Retina (tissue), 1 donor: ENCODE data around the gene FBXO17.
A peak's percentile ranks its signal among the peaks of the same experiment; 100 is the strongest.
"Not testable (repeated sequence)": the region's sequence is repeated elsewhere in the genome, so short reads cannot be mapped to it uniquely, and the experiment has no call there.

Source experiments
- DNase-seq: peaks from one replicate; pipeline ENCODE4 v3.0.0-alpha.2; 2016

Gene FBXO17, protein sequence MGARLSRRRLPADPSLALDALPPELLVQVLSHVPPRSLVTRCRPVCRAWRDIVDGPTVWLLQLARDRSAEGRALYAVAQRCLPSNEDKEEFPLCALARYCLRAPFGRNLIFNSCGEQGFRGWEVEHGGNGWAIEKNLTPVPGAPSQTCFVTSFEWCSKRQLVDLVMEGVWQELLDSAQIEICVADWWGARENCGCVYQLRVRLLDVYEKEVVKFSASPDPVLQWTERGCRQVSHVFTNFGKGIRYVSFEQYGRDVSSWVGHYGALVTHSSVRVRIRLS

DNA sequence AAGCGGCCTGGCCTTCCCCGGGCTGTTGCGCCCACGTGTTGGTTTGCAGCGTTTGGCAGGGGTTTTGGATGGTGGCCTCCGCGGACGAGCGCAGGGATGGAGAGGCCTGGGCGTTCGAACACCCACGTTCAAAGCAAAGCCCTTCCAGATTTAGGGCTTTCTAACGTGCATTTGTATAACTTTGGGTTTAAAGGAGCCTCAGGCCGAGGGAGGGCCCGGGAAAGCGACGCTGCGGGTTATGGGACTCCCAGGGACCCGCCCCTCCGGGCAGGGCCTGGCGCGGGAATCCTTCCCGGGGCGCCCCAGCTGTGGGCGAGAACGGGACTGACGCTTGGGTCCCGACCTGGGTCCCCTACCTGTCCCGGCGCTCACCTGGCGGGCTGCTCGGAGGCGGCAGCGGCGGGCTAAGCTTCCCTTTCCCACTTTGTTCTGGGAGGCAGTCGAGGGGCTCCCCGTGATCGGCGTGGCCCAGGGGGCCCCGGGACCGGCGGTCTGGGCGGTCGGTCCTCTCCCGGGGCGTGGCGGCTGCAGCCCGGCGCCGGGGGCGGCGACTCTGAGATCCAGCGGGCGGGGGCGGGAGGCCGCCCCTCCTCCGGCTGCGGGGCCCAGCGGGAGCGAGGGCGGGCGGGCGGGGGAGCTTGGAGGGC lies at the start of gene FBXO17:
FBXO17 (minus strand) TSS at position 529 of the 647 bp plus-strand sequence. CDS start 25,423 bp downstream, outside the sequence.
- DNase-seq = peak; percentile 79

DNA sequence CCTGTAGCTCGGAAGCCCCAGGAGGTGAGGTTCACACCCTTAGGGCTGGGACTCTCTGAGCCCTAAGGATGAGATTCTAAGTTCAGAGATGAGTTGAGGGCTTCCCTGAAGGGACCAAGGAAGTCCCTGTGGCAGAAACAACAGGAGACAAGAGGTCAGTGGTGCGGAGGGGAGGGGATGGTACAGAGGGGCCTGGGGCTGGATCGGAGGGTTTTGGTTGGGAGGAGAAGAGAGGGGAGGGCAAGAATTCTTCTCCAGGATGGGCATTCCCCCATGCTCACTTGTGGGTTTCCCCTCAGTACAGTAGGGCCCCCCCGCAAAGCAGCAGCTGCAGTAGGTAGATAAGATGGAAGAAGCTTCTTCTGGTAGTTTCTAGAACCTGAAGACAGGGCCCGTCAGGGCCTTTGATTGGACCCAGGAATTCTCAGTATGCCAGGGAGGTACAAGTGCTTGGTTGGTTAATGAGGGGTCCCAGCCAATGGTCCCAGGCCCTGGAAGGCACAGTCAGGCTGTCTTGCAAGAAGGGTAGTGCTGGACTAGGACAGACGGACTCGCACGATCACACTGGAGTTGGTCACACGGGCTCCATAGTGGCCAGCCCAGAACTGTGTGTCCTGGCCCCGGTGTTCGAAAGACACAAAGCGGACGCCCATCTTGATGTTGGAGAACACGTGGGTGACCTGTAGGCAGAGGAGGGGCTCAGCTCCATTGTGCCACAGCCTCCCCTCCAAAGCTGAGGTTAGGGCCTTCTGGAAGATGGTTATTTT lies 49.5 kb upstream of the FBXO17 start:
- no peak for DNase-seq

DNA sequence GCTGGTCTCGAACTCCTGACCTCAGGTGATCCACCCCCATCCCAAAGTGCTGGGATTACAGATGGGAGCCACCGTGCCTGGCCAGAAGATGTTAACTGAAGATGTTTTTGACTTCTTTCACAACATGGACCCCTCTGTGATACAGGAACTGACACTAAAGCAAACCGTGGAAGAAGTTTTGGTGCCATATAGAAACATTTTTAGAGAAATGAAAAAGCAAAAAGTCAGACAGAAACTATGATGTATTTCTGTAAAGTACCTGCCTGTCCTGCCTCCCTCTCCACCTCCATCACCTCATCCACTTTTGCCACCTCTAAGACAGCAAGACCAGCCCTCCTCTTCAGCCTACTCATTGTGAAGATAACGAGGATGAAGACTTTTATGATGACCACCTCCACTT lies 45.5 kb upstream of the FBXO17 start:
- no peak for DNase-seq

DNA sequence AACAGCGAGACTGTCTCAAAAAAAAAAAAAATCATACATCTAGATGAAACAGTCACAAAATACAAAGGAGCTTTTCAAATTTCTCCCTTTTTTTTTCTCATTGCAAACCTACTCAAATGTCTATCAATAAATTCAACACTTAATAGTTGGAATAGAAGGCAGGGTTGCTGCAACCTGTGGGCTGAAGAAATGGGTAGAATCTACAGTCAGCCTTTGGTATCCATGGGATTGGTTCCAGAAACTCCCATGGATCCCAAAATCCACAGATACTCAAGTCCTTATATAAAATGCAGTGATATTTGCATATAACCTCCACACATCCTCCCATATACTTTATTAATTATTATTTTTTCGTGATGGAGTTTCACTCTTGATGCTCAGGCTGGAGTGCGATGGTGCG lies 42.1 kb upstream of the FBXO17 start:
- no peak for DNase-seq

DNA sequence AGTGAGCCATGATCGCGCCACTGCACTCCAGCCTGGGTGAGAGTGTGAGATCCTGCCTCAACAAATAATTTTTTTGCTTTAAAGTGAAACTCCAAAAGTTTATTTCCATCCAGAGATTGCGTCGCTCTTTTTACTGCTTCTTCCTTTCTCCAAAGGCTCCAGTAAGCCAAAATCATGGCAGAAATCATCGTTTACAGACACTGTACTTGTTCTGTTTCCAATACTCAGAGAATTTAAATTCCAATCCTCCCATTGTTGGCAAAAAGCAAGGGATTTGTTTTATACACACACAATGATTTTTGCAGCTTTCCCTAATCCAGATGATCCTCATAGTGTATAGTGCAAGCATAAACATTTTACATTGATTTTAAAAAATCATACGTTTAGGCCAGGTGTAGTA lies 41.5 kb upstream of the FBXO17 start:
- DNase-seq = no peak

DNA sequence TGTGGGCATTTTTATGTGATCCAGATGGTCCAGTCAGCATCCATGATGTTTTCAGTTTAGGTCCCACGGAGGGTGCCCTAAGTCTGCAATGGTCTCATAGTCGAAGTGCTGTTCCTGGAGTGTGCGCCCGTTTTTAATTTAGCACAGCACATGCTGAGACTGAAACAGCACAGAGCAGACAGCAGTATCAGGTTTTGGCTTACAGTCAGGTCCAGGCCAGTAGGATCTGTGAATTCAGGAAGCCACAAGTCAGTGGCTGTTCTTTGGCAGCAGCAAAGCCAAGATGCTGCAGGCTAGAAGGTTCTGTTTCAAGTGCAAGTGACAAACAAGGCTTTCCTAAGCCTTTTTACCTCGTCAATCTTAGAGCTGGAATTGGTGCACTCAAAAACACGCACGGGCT lies 38.5 kb upstream of the FBXO17 start:
- no peak for DNase-seq

DNA sequence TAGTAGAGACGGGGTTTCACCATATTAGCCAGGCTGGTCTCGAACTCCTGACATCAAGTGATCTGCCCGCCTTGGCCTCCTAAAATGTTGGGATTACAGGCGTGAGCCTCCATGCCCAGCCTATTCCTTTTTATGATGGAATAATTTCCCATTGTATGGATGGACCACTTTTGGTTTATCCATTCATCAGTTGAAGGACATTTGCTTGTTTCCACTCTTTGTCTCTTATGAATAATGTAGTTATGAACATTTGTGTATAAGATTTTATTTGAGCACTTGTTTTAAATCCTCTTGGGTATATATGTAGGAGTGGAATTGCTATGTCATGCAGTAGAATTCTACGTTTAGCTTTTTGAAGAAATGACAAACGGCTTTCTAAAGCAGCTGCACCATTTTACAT lies 33.5 kb upstream of the FBXO17 start:
- DNase-seq = no peak

DNA sequence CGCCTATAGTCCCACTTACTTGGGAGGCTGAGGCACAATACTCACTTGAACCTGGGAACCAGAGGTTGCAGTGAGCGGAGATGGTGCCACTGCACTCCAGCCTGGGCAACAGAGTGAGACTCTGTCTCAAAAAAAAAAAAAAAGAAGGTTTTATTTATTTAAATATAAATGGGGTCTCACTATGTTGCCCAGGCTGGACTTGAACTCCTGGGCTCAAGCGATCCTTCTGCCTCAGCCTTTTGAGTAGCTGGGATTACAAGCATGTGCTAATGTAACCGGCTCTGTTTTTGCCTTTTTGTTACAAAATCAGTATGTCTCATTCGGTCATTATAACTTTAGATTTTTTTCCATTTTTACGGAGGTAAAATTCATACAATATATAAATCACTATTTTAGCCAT lies 32.6 kb upstream of the FBXO17 start:
- no peak for DNase-seq

DNA sequence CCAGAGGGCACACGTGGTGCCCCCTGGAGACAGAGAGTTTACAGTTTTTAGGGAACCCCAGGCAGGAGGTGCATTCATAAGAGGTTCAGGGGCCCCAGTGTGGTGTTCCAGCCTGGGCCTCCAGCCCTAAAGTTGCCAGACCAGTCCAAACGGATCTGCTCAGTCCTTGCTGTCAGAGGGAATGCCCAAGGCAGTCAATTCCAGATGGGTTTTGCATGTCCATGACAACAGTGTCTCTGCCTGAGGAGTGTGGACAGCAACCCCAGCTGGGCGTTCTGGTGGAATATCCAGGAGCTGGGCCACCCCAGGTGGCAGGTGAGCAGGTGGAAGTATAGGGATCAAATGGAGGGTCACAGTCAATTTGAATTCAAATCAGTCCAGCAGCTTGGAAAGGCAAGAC lies 31.6 kb upstream of the FBXO17 start:
- DNase-seq = no peak

DNA sequence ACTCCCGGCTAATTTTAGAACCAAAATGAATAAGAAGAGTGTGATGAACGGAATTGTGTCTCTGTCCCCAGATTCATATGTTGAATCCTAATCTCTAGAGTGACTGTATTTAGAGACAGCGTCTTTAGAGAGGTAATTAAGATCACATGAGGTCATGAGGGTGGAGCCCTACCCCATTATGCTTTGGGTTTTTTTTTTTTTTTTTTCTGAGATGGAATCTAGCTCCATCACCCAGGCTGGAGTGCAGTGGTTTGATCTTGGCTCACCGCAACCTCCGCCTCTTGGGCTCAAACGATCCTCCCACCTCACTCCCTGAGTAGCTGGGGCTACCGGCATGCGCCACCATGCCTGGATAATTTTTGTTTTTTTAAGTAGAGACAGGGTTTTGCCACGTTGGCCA lies 28.9 kb upstream of the FBXO17 start:
- DNase-seq = no peak

DNA sequence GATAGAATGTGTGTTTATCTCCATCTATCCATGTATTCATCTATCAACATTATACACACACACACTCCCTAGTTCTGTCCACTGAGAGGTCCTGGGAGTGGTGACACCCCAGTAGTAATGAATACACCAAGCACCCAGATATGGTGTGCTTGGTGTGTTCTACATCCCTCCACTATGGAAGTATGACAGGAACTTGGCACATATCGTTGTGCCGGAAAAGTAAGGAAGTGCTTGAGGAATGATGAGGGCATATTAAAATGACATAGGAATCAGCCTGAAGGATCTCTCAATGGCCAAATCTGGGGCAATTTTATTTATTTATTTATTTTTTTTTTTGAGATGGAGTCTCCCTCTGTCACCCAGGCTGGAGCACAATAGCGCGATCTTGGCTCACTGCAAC lies 28.3 kb upstream of the FBXO17 start:
- no peak for DNase-seq

DNA sequence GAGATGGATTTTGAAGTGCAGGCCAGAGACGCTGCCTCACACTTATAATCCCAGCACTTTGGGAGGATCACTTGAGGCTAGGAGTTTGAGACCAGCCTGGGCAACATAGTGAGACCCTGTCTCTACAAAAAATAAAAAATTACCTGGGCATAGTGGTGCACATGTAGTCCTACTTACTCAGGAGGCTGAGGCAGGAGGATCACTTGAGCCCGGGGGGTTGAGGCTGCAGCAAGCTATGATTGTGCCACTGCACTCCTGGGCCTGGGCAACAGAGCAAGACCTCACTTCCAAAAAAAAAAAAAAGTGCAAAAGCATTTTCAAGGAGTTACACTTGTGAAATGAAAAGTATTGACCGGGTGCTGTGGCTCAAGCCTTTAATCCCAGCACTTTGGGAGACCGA lies 27.6 kb upstream of the FBXO17 start:
- DNase-seq = no peak

DNA sequence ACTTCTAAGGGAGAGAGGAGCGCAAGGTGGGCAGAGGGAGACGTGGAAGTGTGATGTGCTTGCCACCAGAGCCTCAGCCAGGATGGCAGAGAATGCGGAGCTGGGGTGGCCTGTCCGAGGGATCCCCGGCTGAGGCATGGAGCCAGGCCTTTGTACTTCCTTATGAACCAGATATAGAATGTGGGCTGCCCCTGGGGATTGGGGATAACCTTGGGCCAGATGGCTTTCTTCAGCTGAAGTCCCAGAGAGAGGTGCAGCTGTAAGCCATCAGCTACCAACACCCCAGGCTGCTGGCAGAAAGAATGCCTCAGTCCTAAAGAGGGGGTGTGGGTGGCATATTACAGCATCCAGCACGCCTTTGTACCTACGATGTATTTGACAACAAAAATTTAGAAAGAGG lies 25.5 kb upstream of the FBXO17 start:
- DNase-seq = no peak

DNA sequence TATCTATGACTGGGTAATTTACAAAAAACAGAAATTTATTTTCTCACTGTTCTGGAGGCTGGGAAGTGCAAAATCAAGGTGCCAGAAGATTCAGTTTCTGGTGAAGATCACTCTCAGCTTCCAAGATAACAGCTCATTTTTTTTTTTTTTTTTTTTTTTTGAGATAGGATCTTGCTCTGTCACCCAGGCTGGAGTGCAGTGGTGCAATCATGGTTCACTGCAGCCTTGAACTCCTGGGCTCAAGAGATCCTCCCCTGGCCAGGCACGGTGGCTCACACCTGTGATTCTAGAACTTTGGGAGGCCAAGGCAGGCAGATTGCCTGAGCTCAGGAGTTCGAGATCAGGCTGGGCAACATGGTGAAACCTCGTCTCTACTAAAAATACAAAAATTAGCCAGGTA lies 22.0 kb upstream of the FBXO17 start:
- not testable (repeated sequence) for DNase-seq

DNA sequence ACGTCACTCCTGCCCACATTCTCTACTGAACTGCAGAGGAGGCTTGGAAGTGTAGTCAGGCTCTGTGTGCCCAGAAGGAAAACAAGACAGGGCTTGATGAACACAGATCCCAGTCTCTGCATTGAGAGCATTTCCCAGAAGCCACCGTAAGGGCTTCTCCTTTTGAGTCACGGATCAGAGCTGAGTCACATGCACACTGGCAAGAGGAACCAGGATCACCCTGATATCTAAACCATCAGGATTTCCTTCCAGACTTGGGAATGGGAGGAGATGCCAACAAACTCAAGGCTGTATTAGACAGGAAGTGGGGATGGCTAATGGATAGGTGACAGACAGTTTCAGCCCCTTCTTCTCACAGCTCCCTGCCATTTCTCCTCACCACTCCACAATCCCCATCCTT lies 17.7 kb upstream of the FBXO17 start:
- no peak for DNase-seq

DNA sequence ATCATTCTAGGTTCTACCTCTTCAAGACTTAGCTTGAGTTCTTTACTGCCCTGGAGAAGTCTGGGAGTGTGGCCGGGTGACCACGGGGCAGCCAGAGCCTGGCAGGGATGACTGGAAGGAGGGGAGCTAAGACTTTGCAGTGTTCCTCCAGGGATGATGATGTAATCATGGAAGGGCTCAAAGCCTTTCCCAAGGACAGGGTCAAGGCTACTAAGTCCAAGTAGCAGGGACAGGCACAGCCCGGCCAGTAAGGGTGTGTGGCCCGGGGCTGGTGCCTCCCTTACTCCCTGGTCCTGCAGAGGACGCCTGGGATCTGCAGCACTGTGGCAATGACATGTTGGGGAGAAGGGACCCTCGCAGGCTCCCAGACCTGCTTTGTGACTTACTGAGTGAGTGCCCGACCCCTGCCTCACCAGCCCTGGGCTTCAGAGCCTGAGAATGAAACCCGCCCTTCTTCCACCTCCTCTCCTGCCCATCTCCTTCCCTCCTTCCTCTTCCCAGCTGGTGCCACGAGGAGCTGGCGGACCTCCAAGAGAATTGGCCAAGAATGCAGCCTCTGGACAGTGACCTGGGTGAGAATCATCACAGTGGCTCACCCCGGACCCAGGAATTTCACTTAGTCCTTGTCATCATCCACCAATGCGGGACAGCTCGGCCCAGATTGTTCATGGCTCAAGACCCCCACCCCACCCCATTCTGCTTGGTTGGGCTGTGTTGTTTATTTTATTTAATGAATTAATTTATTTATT lies 15.6 kb upstream of the FBXO17 start:
- no peak for DNase-seq

DNA sequence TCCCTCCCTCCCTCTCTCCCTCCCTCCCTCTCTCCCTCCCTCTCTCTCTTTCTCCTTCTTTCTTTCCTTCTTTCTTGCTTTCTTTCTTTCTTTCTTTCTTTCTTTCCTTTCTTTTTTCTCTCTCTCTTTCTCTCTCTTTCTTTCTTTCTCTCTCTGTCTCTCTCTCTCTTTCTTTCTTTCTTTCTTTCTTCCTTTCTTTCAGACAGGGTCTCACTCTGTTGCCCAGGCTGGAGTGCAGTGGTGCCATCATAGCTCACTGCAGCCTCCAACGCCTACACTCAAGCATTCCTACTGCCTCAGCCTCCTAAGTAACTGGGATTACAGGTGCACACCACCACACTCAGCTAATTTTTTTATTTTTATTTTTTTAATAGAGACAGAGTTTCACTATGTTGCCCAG lies 14.1 kb upstream of the FBXO17 start:
- DNase-seq = not testable (repeated sequence)

DNA sequence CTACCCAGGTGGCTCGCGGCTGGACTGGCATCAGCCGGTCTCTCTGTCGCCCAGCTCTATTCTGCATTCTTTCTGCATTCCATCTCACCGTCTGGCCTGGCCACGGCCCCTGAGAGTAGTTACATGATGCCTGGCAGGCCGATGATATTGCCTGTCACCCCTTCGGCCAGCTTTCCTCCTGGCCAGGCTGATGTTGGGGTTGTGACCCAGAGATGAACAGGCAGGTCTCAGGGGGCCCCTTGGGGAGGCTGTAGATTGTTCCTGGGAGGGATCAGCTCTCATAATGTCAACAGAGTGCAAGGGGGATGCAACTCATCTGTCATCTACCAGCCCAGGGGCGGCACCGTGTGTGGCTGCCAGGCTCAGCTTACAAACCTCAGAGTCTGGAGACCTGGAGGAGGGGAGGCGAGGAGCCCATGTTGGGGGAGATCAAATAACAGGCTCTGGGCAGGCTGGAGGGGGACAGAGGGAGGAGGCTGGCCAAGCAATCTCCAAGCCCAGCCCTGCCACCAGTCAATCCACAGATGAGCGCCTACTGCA lies 13.6 kb upstream of the FBXO17 start:
- peak; percentile 62 for DNase-seq

DNA sequence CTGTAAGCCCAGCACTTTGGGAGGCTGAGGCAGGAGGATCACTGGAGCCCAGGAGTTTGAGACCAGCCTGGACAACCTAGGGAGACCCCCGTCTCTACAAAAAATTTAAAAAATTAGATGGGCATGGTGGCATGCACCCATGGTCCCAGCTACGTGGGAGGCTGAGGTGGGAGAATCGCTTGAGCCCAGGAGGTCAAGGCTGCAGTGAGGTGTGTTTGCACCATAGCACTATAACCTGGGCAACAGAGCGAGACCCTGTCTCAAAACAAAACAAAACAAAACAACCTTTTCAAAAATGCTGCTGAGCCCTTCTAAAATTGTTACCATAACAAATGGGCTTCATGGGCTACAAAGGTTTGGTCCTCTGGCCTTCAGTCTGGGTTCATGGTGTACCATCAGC lies 13.1 kb upstream of the FBXO17 start:
- DNase-seq = not testable (repeated sequence)

DNA sequence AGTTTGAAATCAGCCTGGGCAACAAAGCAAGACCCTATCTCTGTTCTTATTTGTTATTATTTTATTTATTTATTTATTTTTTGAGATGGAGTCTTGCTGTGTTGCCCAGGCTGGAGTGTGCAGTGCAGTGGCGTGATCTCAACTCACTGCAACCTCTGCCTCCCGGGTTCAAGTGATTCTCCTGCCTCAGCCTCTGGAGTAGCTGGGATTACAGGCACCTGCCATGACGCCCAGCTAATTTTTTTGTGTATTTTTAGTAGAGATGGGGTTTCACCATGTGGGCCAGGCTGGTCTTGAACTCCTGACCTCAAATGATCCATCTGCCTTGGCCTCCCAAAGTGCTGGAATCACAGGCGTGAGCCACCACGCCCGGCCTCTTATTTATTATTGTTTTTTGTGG lies 12.2 kb upstream of the FBXO17 start:
- not testable (repeated sequence) for DNase-seq

DNA sequence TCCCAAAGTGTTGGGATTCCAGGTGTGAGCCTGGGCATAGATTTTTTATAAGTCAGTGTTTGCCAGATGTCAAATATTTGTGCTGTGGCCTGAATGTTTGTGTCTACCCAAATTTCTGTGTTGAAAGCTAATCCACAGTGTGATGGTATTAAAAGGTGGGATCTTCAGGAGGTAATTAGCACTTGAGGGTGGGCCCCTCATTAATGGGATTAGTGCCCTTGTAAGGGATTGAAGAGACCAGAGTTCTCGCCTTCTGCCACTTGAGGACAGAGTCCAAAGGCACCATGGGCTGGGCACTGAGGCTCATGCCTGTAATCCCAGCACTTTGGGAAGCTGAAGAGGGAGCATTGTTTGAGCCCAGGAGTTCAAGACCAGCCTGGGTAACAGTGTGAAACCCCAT lies 9.7 kb upstream of the FBXO17 start:
- DNase-seq = no peak

DNA sequence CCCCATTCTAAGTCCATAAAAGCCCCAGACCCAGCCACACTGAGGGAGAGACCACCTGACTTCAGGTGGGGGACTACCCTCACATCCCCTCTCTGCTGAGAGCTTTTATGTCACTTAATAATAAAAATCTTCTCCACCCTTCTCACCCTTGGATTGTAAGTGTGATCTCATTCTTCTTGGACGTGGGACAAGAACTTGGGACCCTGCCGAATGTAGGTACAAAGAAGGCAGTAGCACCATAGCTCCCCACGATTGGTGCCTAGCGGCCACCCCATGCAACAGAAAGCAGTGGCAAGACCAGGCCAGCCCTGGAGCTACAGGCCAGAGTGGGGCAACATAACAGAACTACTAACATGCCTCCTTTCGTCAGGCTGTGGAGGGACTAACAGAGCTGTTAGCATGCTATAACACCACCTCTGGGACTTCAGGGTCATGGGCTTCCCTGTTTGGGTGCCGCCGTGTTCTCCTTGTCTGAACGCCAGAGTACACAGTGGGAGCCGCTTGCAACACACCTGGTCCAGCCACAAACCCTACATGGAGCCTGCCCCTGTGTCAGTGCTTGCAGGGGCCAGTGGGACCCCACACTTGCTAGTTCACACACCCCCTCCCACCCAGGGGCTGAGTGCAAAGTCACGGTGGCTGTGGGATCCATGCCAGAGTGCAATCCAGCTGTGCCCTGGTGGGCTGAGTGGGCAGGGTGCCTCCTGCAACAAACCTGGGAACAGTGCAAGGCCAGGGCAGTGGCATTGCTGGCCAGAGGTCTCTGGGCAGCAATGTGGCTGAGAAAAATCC lies 5.2 kb upstream of the FBXO17 start:
- no peak for DNase-seq
